OCI-LY3 (cell line): Measurements from ENCODE around the gene IL10.
A peak's percentile ranks its signal among the peaks of the same experiment; 100 is the strongest.

Experiments
- H2AFZ ChIP-seq: fragments of 200-600, 300-600 bp; shearing (Covaris generic); 2 replicates; pipeline ENCODE4 v1.6.0; 2014; ENCODE audit warnings: antibody characterized with exemption, low read depth, low read length
- H3K27ac ChIP-seq: fragments of 200-600, 300-600 bp; sonication (generic); 2 replicates; pipeline ENCODE4 v1.5.1; 2014; ENCODE audit warnings: mild to moderate bottlenecking, low read length, moderate library complexity, mixed read lengths
- H3K27me3 ChIP-seq: fragments of 200-600, 300-600 bp; sonication (generic); 2 replicates; pipeline ENCODE4 v1.6.1; 2014; ENCODE audit warnings: low read depth, low read length, mixed read lengths
- H3K36me3 ChIP-seq: fragments of 200-600, 300-600 bp; sonication (generic); replicated peaks from 2 replicates; pipeline ENCODE3; 2014; ENCODE audit warnings: low read depth, low read length, mixed read lengths
- H3K4me1 ChIP-seq: fragments of 300-600, 200-600 bp; sonication (generic); 2 replicates; pipeline ENCODE4 v1.6.1; 2014; ENCODE audit warnings: low read length, mixed read lengths
- H3K4me2 ChIP-seq: fragments of 200-600, 300-600 bp; sonication (generic); 2 replicates; pipeline ENCODE4 v1.6.1; 2014; ENCODE audit warnings: low read length, mixed read lengths
- H3K4me3 ChIP-seq: fragments of 300-600, 200-600 bp; sonication (generic); 2 replicates; pipeline ENCODE4 v1.5.1; 2014; ENCODE audit warnings: antibody characterized with exemption, mild to moderate bottlenecking, low read length, moderate library complexity
- H3K79me2 ChIP-seq: fragments of 300-600, 200-600 bp; shearing (Covaris generic); 2 replicates; pipeline ENCODE4 v1.6.1; 2014; ENCODE audit warnings: mild to moderate bottlenecking, low read length, mixed read lengths
- H3K9ac ChIP-seq: fragments of 300-600, 200-600 bp; shearing (Covaris generic); 2 replicates; pipeline ENCODE4 v1.6.0; 2014; ENCODE audit warnings: mild to moderate bottlenecking, low read length, moderate library complexity
- H3K9me3 ChIP-seq: fragments of 200-600, 300-600 bp; shearing (Covaris generic); 2 replicates; pipeline ENCODE4 v1.6.1; 2014; ENCODE audit warnings: low read length, mixed read lengths; ENCODE audit not compliant: insufficient read depth
- H4K20me1 ChIP-seq: fragments of 200-600, 300-600 bp; sonication (generic); 2 replicates; pipeline ENCODE4 v1.6.1; 2016; ENCODE audit warnings: low read length, mixed read lengths; ENCODE audit not compliant: insufficient read depth
- EZH2phosphoT487 ChIP-seq: fragments of 200-600 bp; shearing (Covaris generic); IDR thresholded peaks from 2 replicates; pipeline ENCODE4 v1.6.1; 2018; ENCODE audit warnings: antibody characterized with exemption, mixed run types, low read depth
- TF ChIP-seq, protein P1 (sequence below): fragments of 200-600, 300-600 bp; sonication (generic); IDR thresholded peaks from 2 replicates; pipeline ENCODE4 v1.5.1; 2014; ENCODE audit warnings: antibody characterized with exemption, low read length, low read depth

The IL10 gene

DNA sequence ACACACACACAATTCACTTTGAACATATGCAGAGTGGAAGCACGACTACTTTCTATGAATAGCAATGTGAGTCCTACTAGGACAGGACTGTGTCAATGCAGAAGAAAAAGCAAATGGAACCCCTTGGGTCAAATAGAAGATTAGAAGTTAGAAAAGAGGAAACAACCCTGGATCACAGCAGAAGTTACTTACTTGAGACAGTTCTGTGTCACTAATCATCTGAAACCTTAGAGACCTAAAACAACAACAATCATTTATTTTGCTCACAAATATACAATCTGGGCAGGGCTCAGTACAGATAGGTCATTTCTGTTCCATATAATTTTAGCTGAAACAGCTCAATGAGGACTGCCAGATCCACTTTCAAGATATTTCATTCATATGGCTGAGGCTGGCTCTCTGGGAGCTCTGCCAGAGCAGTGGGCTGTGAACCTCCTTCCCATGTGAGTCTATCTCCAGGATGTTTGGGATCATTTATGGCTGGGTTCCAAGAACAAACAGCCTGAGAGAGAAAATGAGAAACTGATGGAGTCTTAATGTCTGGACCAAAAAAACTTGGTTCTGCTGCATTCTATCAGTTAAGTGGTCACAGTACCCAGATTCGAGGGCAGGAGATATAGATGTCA is 42.5 kb upstream of the IL10 start:
- TF ChIP-seq, protein P1, sequence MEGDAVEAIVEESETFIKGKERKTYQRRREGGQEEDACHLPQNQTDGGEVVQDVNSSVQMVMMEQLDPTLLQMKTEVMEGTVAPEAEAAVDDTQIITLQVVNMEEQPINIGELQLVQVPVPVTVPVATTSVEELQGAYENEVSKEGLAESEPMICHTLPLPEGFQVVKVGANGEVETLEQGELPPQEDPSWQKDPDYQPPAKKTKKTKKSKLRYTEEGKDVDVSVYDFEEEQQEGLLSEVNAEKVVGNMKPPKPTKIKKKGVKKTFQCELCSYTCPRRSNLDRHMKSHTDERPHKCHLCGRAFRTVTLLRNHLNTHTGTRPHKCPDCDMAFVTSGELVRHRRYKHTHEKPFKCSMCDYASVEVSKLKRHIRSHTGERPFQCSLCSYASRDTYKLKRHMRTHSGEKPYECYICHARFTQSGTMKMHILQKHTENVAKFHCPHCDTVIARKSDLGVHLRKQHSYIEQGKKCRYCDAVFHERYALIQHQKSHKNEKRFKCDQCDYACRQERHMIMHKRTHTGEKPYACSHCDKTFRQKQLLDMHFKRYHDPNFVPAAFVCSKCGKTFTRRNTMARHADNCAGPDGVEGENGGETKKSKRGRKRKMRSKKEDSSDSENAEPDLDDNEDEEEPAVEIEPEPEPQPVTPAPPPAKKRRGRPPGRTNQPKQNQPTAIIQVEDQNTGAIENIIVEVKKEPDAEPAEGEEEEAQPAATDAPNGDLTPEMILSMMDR: no peak
- no peak for TF ChIP-seq EZH2phosphoT487
- peaks cover 6% of the 10 kb centered on the region; the same call in 1 of the 2 replicates for H3K9me3 ChIP-seq
- no peaks in the 10 kb centered on the region for H4K20me1 ChIP-seq
- H3K4me2 ChIP-seq: peak overlapping the region; percentile 4; the same call in 1 of the 2 replicates
- H3K79me2 ChIP-seq: no peaks in the 10 kb centered on the region
- H3K9ac ChIP-seq: no peak overlapping the region
- H2AFZ ChIP-seq: no peak overlapping the region
- peaks cover 12% of the 10 kb centered on the region for H3K36me3 ChIP-seq
- H3K27me3 ChIP-seq: no peaks in the 10 kb centered on the region
- no peak overlapping the region for H3K27ac ChIP-seq
- no peak overlapping the region for H3K4me3 ChIP-seq
- H3K4me1 ChIP-seq: peaks cover 46% of the 10 kb centered on the region

DNA sequence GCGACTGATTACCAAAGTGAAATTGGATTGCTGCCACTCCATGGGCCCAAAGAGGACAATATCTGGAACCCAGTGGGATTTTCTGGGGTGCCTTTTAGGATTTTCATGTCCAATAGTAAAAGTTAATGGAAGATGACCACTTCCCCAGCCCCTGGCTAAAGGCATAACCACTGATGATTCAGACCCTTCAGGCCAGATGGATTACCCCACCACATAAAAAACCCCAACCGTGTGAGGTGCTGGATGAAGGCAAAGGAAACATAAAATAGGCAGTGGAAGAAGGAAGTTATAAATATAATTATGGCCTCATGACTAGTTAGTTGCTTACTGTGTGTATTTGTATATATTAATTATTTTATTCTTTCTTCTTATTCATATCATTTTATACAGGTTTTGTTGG is 40.2 kb upstream of the IL10 start:
- H4K20me1 ChIP-seq: no peaks in the 10 kb centered on the region
- no peaks in the 10 kb centered on the region for H3K27me3 ChIP-seq
- peaks cover 6% of the 10 kb centered on the region; the same call in 1 of the 2 replicates for H3K9me3 ChIP-seq
- no peaks in the 10 kb centered on the region for H3K79me2 ChIP-seq
- peaks cover 12% of the 10 kb centered on the region for H3K36me3 ChIP-seq
- H3K9ac ChIP-seq: no peak overlapping the region
- no peak overlapping the region for H2AFZ ChIP-seq
- no peak overlapping the region for H3K27ac ChIP-seq
- no peak overlapping the region for H3K4me3 ChIP-seq
- TF ChIP-seq, protein P1: no peak
- no peak for TF ChIP-seq EZH2phosphoT487
- no peak overlapping the region for H3K4me2 ChIP-seq
- H3K4me1 ChIP-seq: peaks cover 63% of the 10 kb centered on the region

DNA sequence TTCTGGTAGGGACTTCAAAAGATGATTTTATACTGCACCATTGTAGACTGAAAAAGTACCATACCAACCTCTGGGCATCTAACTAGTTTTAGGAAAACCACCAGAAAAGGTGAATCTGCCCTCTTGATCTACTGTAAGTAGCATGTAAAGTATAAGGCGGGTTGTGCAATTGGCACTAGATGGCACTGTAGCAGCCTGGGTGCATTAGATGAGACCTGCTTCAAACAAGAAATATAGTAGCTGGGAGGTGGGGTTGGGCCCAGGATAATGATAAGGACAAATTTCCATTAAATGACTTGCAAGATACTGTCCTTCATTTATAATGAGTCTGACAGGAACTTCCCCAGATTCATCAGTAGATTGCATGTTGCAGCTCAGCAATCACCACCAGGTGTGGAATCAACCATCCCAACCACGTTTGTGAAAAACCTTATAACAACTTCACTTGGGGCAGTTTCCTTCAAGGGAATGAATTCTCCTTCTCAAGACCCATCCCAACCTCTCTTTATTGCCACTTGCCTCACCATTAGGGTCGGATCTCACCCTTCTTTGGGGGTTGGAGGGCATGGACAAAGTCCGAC is 37.3 kb upstream of the IL10 start:
- Histone ChIP-seq H3K27ac (no peak overlapping the region), H3K4me1 (peaks cover 56% of the 10 kb centered on the region), H2AFZ (no peak overlapping the region), H3K4me2 (no peak overlapping the region), H3K4me3 (no peak overlapping the region), H3K79me2 (no peaks in the 10 kb centered on the region), H3K9ac (no peak overlapping the region), H3K27me3 (peaks cover 14% of the 10 kb centered on the region), H3K9me3 (peaks cover 6% of the 10 kb centered on the region; the same call in 1 of the 2 replicates), H3K36me3 (peaks cover 9% of the 10 kb centered on the region), H4K20me1 (no peaks in the 10 kb centered on the region)
- TF ChIP-seq, protein P1: peak; percentile 93
- TF ChIP-seq EZH2phosphoT487: no peak

- Histone ChIP-seq H3K79me2 (no peaks in the 10 kb centered on the region), H3K36me3 (peaks cover 9% of the 10 kb centered on the region), H3K27me3 (peaks cover 19% of the 10 kb centered on the region), H3K4me2 (0 out of 2 replicates have a peak overlapping the region, but pooled peaks have one; percentile 12), H4K20me1 (no peaks in the 10 kb centered on the region), H3K4me3 (no peak overlapping the region), H3K9me3 (peaks cover 6% of the 10 kb centered on the region; the same call in 1 of the 2 replicates), H3K27ac (no peak overlapping the region), H2AFZ (no peak overlapping the region), H3K9ac (no peak overlapping the region), H3K4me1 (peaks cover 56% of the 10 kb centered on the region)
- no peak for TF ChIP-seq EZH2phosphoT487
- TF ChIP-seq, protein P1: peak; percentile 92
Measured at GRCh38 chr1:206808615-206809014, 36.3 kb upstream of the IL10 start.
